Neuronal stem cell (in vitro differentiated cells): ENCODE measurements around the gene IP6K1. TPM values are rescaled to one million over a fixed set of nuclear protein-coding genes. Genes with fewer than 3 reads are reported as not detected.
"Not testable (repeated sequence)": the region's sequence is repeated elsewhere in the genome, so short reads cannot be mapped to it uniquely, and the experiment has no call there.

Experiments
- DNase-seq: peaks from one replicate; pipeline ENCODE4 v3.0.0-alpha.2; 2013; ENCODE audit warnings: low spot score
- H2AFZ ChIP-seq: one replicate; pipeline ENCODE4 v1.6.1; 2013; ENCODE audit warnings: mild to moderate bottlenecking, low read length, inconsistent platforms
- H2AK5ac ChIP-seq: 2 replicates; pipeline ENCODE4 v1.6.1; 2013; ENCODE audit warnings: low read depth, mild to moderate bottlenecking, inconsistent platforms, low read length, moderate library complexity, mixed read lengths
- H2BK120ac ChIP-seq: 2 replicates; pipeline ENCODE4 v1.6.1; 2013; ENCODE audit warnings: low read depth, mild to moderate bottlenecking, inconsistent platforms, low read length, moderate library complexity, mixed read lengths
- H2BK12ac ChIP-seq: one replicate; pipeline ENCODE4 v1.6.1; 2013; ENCODE audit warnings: low read length, inconsistent platforms
- H2BK15ac ChIP-seq: 2 replicates; pipeline ENCODE4 v1.6.1; 2013; ENCODE audit warnings: mild to moderate bottlenecking, low read length, inconsistent platforms, mixed read lengths
- H2BK5ac ChIP-seq: one replicate; pipeline ENCODE4 v1.6.1; 2013; ENCODE audit warnings: inconsistent platforms, mild to moderate bottlenecking, low read length, moderate library complexity
- H3K14ac ChIP-seq: one replicate; pipeline ENCODE4 v1.6.1; 2013; ENCODE audit warnings: low read length, inconsistent platforms
- H3K18ac ChIP-seq: 2 replicates; pipeline ENCODE4 v1.6.1; 2013; ENCODE audit warnings: low read length, inconsistent platforms
- H3K23ac ChIP-seq: 2 replicates; pipeline ENCODE4 v1.6.1; 2013; ENCODE audit warnings: low read depth, mild to moderate bottlenecking, mixed read lengths, low read length, inconsistent platforms; ENCODE audit not compliant: poor library complexity
- H3K27ac ChIP-seq: replicated peaks from 3 replicates; pipeline ENCODE4 v1.5.1; 2013; ENCODE audit warnings: low read length, inconsistent platforms
- H3K27me3 ChIP-seq, 3 experiments: 2 replicates each; pipeline ENCODE4 v1.6.1; 2013; ENCODE audit warnings: low read length in 3 of 3, mild to moderate bottlenecking in 2 of 3, inconsistent platforms in 1 of 3, low read depth in 1 of 3, mixed read lengths in 1 of 3, moderate library complexity in 1 of 3; ENCODE audit not compliant: control insufficient read depth in 3 of 3, insufficient read depth in 3 of 3
- H3K36me3 ChIP-seq, 2 donors: replicated peaks in 1 of 2; 2 replicates each; pipeline ENCODE4 v1.6.1; 2013; ENCODE audit warnings: low read length in 2 of 2; ENCODE audit not compliant: control insufficient read depth in 2 of 2, insufficient read depth in 2 of 2
- H3K4ac ChIP-seq: 2 replicates; pipeline ENCODE4 v1.6.1; 2013; ENCODE audit warnings: inconsistent platforms, mild to moderate bottlenecking, low read length, moderate library complexity
- H3K4me1 ChIP-seq, 2 donors: 1 replicate in 1 of 2; 2 replicates in 1 of 2; pipeline ENCODE4 v1.6.1; 2013; ENCODE audit warnings: low read length in 2 of 2, low read depth in 1 of 2; ENCODE audit not compliant: control insufficient read depth in 2 of 2, insufficient read depth in 1 of 2
- H3K4me2 ChIP-seq: one replicate; pipeline ENCODE4 v1.6.1; 2013; ENCODE audit warnings: mild to moderate bottlenecking, low read length, inconsistent platforms; ENCODE audit not compliant: insufficient read depth, poor library complexity, severe bottlenecking
- H3K4me3 ChIP-seq, 2 donors: 2 replicates each; pipeline ENCODE4 v1.5.1; 2013; ENCODE audit warnings: low read length in 2 of 2, mild to moderate bottlenecking in 2 of 2, inconsistent platforms in 1 of 2, moderate library complexity in 1 of 2
- H3K79me1 ChIP-seq: one replicate; pipeline ENCODE4 v1.6.1; 2013; ENCODE audit warnings: low read depth, mild to moderate bottlenecking, inconsistent platforms, low read length, moderate library complexity
- H3K9ac ChIP-seq: one replicate; pipeline ENCODE4 v1.6.1; 2013; ENCODE audit warnings: mild to moderate bottlenecking, low read depth, low read length, inconsistent platforms; ENCODE audit not compliant: poor library complexity
- H3K9me3 ChIP-seq, 2 donors: replicated peaks in 1 of 2; 2 replicates each; pipeline versions ENCODE3 to v1.6.1; 2013; ENCODE audit warnings: low read length in 2 of 2, mild to moderate bottlenecking in 2 of 2, inconsistent platforms in 1 of 2, low read depth in 1 of 2, mixed read lengths in 1 of 2, moderate library complexity in 1 of 2; ENCODE audit not compliant: control insufficient read depth in 2 of 2, insufficient read depth in 1 of 2
- H4K8ac ChIP-seq: one replicate; pipeline ENCODE4 v1.6.1; 2013; ENCODE audit warnings: low read depth, mild to moderate bottlenecking, inconsistent platforms, low read length, moderate library complexity
- H4K91ac ChIP-seq: one replicate; pipeline ENCODE4 v1.6.1; 2013; ENCODE audit warnings: low read length, low read depth, mild to moderate bottlenecking, inconsistent platforms; ENCODE audit not compliant: poor library complexity
- WGBS, 2 donors: extraction: QIAGEN DNeasy Blood & Tissue Kit; methylation state at CpG; one replicate each; pipeline ENCODE4 v1.1.7; 2013; ENCODE audit warnings: missing lambda C conversion rate in 2 of 2, mixed read lengths in 1 of 2; ENCODE audit not compliant: insufficient read length in 2 of 2, insufficient replicate concordance in 1 of 2; ENCODE audit errors: extremely low coverage in 2 of 2; 5-methylcytosine and 5-hydroxymethylcytosine counted together
- polyA plus RNA-seq, 2 experiments: library from polyadenylated mRNA; stranded (reverse); fragments of 200-250 nt; gene quantifications; one replicate each; pipeline ENCODE4 v1.2.3, GENCODE V29; 2013

IP6K1 gene
- 20.7 TPM for polyA plus RNA-seq (2013, experiment 1 of 2)
- polyA plus RNA-seq (2013, experiment 2 of 2): 19.6 TPM

DNA sequence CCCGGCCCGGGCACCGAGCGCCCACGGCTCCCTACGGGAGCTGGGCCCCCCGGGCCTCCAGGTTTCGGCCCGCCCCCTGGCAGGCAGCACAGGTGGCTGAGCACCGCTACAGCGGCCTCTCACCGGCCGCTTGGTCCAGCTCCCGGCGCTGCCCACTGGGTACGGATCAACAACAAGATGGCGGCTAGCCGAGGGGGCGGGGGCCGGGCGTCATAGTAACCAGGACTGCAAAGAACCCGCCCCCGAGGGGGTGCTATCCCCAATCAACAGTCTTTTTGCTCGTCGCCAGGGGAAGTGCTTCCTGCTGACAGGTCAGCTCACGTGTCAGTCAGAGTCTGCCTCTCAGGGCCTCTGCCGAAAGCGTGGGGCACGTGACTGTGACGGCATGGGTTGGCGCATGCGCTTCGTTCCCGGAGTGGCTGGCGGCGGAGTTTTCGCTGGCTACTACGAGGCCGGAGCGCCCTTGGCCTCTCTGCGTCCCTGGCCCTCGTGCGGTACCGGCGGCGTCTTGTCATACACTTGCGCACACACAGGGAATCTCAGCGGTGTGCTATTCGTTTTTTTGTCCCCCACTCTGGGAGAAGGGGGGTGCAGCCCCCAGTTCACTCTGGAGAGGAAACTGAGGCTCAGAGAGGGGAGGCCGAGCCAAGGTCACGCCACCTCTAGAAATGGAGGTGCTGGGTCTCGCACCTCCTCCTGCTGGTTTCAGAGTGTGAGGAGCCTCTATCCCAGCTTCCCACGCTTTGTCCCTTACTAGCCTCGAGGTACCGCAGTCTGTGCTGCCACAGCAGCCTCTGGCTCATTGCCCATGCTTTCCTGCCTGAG lies at the start of gene IP6K1:
Gene IP6K1 (minus strand): TSS at position 186 of the 825 bp plus-strand sequence. CDS start 38,502 bp downstream, outside the sequence.
- Histone ChIP-seq H3K14ac (peak within 1 kb of the TSS; percentile 47), H3K18ac (peak within 1 kb of the TSS; percentile 95), H2BK15ac (peak within 1 kb of the TSS; percentile 1), H3K9me3 (no peaks in the 10 kb centered on the region), H3K9ac (peak within 1 kb of the TSS; percentile 94), H4K91ac (no peak within 1 kb of the TSS), H3K79me1 (peaks cover 1% of the 10 kb centered on the region), H3K27me3 (no peaks in the 10 kb centered on the region), H2BK120ac (no peak within 1 kb of the TSS), H4K8ac (peak within 1 kb of the TSS; percentile 5), H2BK5ac (no peak within 1 kb of the TSS), H2AFZ (peak within 1 kb of the TSS; percentile 89), H3K4me2 (peak within 1 kb of the TSS; percentile 75), H3K27ac (peak within 1 kb of the TSS; percentile 65), H2BK12ac (no peak within 1 kb of the TSS), H3K36me3 (peaks cover 6 to 26% of the 10 kb centered on the region in 2 donors), H3K4me1 (peaks cover 11 to 12% of the 10 kb centered on the region in 2 donors), H3K4ac (peak within 1 kb of the TSS; percentile 30), H2AK5ac (peak within 1 kb of the TSS; percentile 43), H3K23ac (peak within 1 kb of the TSS; percentile 26), H3K4me3 (peak within 1 kb of the TSS; percentile 88 to 97)
- WGBS, 2 donors: no CpG with 5 or more reads among the region's 55 CpGs
- DNase-seq: peak; percentile 100

DNA sequence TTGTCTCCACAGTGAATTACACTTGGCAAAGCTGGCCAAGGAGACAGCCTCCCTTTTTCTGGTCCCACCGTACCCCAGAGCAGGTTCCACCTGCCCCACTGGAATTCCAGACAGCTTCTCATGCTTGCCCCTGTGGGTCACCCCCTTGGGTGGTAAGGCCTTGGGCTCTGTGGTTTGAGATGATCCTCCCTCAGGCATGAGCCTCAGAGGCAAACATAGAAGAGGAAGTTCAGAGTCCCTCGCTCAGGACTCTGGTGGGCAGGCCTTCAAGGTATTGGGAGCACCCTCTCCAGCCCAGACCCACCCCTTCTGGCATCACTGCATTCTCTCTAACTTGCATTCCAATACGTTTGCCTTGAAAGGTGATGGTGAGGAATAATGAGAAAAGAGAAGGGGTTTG lies 45.0 kb upstream of the IP6K1 start:
- H3K79me1 ChIP-seq: no peaks in the 10 kb centered on the region
- no peak overlapping the region for H2BK120ac ChIP-seq
- H3K27ac ChIP-seq: no peak overlapping the region
- DNase-seq: no peak
- no peak overlapping the region for H3K4me2 ChIP-seq
- H3K36me3 ChIP-seq: peaks cover 40 to 77% of the 10 kb centered on the region in 2 donors
- H3K27me3 ChIP-seq: no peaks in the 10 kb centered on the region
- H3K4ac ChIP-seq: no peak overlapping the region
- no peak overlapping the region for H4K91ac ChIP-seq
- no peaks in the 10 kb centered on the region for H3K4me1 ChIP-seq
- no CpG with 5 or more reads among the region's 3 CpGs for WGBS, 2 donors
- no peak overlapping the region for H2AFZ ChIP-seq
- no peaks in the 10 kb centered on the region for H3K9me3 ChIP-seq
- no peak overlapping the region for H2BK15ac ChIP-seq
- no peak overlapping the region for H3K18ac ChIP-seq
- H2BK5ac ChIP-seq: no peak overlapping the region
- no peak overlapping the region for H3K23ac ChIP-seq
- no peak overlapping the region for H3K4me3 ChIP-seq
- no peak overlapping the region for H2AK5ac ChIP-seq
- no peak overlapping the region for H3K9ac ChIP-seq
- no peak overlapping the region for H3K14ac ChIP-seq
- no peak overlapping the region for H4K8ac ChIP-seq
- no peak overlapping the region for H2BK12ac ChIP-seq

DNA sequence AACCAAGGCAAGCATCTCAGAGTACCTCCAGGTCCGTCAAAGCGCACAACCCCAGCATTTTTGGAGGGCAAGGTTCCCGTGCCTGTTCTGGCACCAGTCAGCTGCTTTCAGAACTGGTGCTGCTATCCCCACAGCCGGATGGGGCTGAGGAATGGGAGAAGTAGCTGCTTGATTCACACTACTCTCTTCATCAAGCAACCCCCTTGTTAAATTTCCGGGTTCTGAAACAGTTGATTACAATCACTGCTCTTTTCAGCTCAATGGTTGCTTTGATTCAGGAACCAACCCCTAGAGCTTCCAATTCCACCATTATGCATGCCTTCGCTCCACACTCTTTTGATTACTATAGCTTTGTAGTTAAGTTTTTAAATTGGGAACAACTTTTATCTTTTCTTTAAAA lies 39.7 kb upstream of the IP6K1 start:
- no peaks in the 10 kb centered on the region for H3K79me1 ChIP-seq
- no peak overlapping the region for H3K4me3 ChIP-seq
- H3K27me3 ChIP-seq: no peaks in the 10 kb centered on the region
- no peaks in the 10 kb centered on the region for H3K4me1 ChIP-seq
- no peak overlapping the region for H3K4me2 ChIP-seq
- H4K91ac ChIP-seq: no peak overlapping the region
- no peak overlapping the region for H2AK5ac ChIP-seq
- no peak overlapping the region for H3K23ac ChIP-seq
- H3K27ac ChIP-seq: no peak overlapping the region
- H3K14ac ChIP-seq: no peak overlapping the region
- WGBS, 2 donors: no CpG with 5 or more reads among the region's 6 CpGs
- H3K18ac ChIP-seq: no peak overlapping the region
- no peak overlapping the region for H2BK12ac ChIP-seq
- DNase-seq: no peak
- no peak overlapping the region for H2BK5ac ChIP-seq
- no peak overlapping the region for H2BK120ac ChIP-seq
- H3K4ac ChIP-seq: no peak overlapping the region
- no peak overlapping the region for H2AFZ ChIP-seq
- no peak overlapping the region for H2BK15ac ChIP-seq
- H3K9ac ChIP-seq: no peak overlapping the region
- H4K8ac ChIP-seq: no peak overlapping the region
- H3K9me3 ChIP-seq: no peaks in the 10 kb centered on the region
- H3K36me3 ChIP-seq: peaks cover 27 to 35% of the 10 kb centered on the region in 2 donors

DNA sequence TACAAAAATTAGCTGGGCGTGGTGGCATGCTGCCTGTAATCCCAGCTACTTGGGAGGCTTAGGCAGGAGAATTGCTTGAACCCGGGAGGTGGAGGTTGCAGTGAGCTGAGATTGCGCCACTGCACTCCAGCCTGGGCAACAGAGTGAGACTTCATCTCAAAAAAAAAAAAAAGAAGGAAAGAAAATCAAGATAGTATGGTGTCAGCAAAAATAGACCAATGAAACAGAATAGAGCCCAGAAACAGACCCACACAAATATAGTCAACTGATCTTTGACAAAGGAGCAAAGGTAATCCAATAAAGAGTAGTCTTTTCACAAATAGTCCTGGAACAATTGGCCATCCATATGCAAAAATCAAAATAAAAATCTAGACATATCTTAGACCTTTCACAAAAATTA lies 36.8 kb upstream of the IP6K1 start:
- not testable (repeated sequence) for H4K8ac ChIP-seq, H3K23ac ChIP-seq, H3K27ac ChIP-seq, H3K4ac ChIP-seq, H3K18ac ChIP-seq, H2AK5ac ChIP-seq, H3K9ac ChIP-seq, H3K4me1 ChIP-seq, H4K91ac ChIP-seq, H2BK15ac ChIP-seq, H2BK12ac ChIP-seq, H3K79me1 ChIP-seq, H3K9me3 ChIP-seq, H3K27me3 ChIP-seq, H3K4me2 ChIP-seq, H3K36me3 ChIP-seq, DNase-seq, H2BK5ac ChIP-seq, H3K4me3 ChIP-seq, H3K14ac ChIP-seq, H2AFZ ChIP-seq, H2BK120ac ChIP-seq
- no CpG with 5 or more reads among the region's 3 CpGs for WGBS, 2 donors
